ENCODE data around the gene SPDEF.

GRCh38 chr6:34587325-34587724 lies 31.2 kb upstream of the SPDEF start:
- TF ChIP-seq FOXM1 (IDR thresholded peaks at IDR 0.05; ENCODE audit: borderline replicate concordance, low read depth) (no peak), EP300 (IDR thresholded peaks at IDR 0.05; ENCODE audit: borderline replicate concordance) (peak; percentile 26; the same call in 1 of the 2 replicates), NFIC (IDR thresholded peaks at IDR 0.05) (peak; percentile 56), CREB1 (IDR thresholded peaks at IDR 0.05; ENCODE audit: low read depth) (no peak), MAX (IDR thresholded peaks at IDR 0.05) (no peak), EGR1 (IDR thresholded peaks at IDR 0.05) (no peak), CEBPB (IDR thresholded peaks at IDR 0.05) (no peak), RAD21 (IDR thresholded peaks at IDR 0.05; ENCODE audit: low read depth) (no peak), TAF1 (IDR thresholded peaks at IDR 0.05; ENCODE audit: low read depth) (no peak), ZBTB7A (IDR thresholded peaks at IDR 0.05; ENCODE audit: low read depth) (no peak)
